HEK293 (cell line): ENCODE results near the gene MOGAT2.

Experiments used
- CTCF ChIA-PET: fragments of 350-600 bp; formaldehyde crosslinking; extraction: SDS; loops from one replicate; lab custom pipeline; 2021; ENCODE audit warnings: antibody characterized with exemption; lab: Yijun Ruan, JAX
- POLR2A ChIA-PET: fragments of 300-600 bp; formaldehyde crosslinking; extraction: SDS; loops from one replicate; lab custom pipeline; 2020; ENCODE audit warnings: antibody characterized with exemption, inconsistent platforms; lab: Yijun Ruan, JAX
- H3K27ac ChIP-seq: fragments of 200-500 bp; sonication (Bioruptor generic); 2 replicates; pipeline ENCODE4 v1.5.1; 2014; ENCODE audit warnings: low read depth, low read length, control low read depth, inconsistent platforms; ENCODE audit errors: extremely low read depth
- H3K36me3 ChIP-seq, 2 experiments: fragments of 200-500 bp in 1 of 2; sonication (Bioruptor generic) in 1 of 2; 1 replicate in 1 of 2; 2 replicates in 1 of 2; pipeline ENCODE4 v1.5.1; 2014 to 2017; ENCODE audit warnings: inconsistent platforms in 2 of 2, low read length in 2 of 2; ENCODE audit not compliant: control insufficient read depth in 2 of 2, insufficient read depth in 1 of 2
- H3K4me1 ChIP-seq: fragments of 200-500 bp; sonication (Bioruptor generic); 2 replicates; pipeline ENCODE4 v1.5.1; 2014; ENCODE audit warnings: mild to moderate bottlenecking, low read length, inconsistent platforms; ENCODE audit not compliant: control insufficient read depth, insufficient read depth
- H3K4me3 ChIP-seq: 2 replicates; pipeline ENCODE4 v1.5.1; 2011; ENCODE audit warnings: low read depth, mild to moderate bottlenecking, control low read depth, low read length, moderate library complexity
- H3K9me3 ChIP-seq: fragments of 200-500 bp; sonication (Bioruptor generic); 2 replicates; pipeline ENCODE4 v1.5.1; 2014; ENCODE audit warnings: low read depth, low read length, inconsistent platforms; ENCODE audit not compliant: control insufficient read depth, insufficient read depth
- GLI2 ChIP-seq: fragments of 450-650 bp; formaldehyde crosslinking; IDR thresholded peaks from 2 replicates; pipeline ENCODE4; 2017; ENCODE audit warnings: missing biosample characterization, missing genetic modification characterization, low read depth, borderline replicate concordance
- SP2 ChIP-seq: fragments of 450-650 bp; formaldehyde crosslinking; IDR thresholded peaks from 2 replicates; pipeline ENCODE4 v1.5.1; 2016; ENCODE audit warnings: missing biosample characterization, missing genetic modification characterization
- ZBTB21 ChIP-seq: fragments of 450-650 bp; formaldehyde crosslinking; IDR thresholded peaks from 2 replicates; pipeline ENCODE4 v1.5.1; 2017; ENCODE audit warnings: missing biosample characterization, missing genetic modification characterization
- ZEB2 ChIP-seq: fragments of 450-650 bp; formaldehyde crosslinking; IDR thresholded peaks from 2 replicates; pipeline ENCODE4 v1.5.1; 2016; ENCODE audit warnings: missing biosample characterization, missing genetic modification characterization
- ZFHX2 ChIP-seq: fragments of 450-650 bp; formaldehyde crosslinking; conservative IDR thresholded peaks from 2 replicates; pipeline ENCODE4 v1.5.1; 2016; ENCODE audit warnings: missing biosample characterization, missing genetic modification characterization
- ZNF140 ChIP-seq: fragments of 450-650 bp; formaldehyde crosslinking; IDR thresholded peaks from 2 replicates; pipeline ENCODE4 v1.5.1; 2016; ENCODE audit warnings: missing biosample characterization, missing genetic modification characterization
- ZNF146 ChIP-seq: fragments of 450-650 bp; formaldehyde crosslinking; IDR thresholded peaks from 2 replicates; pipeline ENCODE4 v1.5.1; 2016; ENCODE audit warnings: missing biosample characterization, missing genetic modification characterization
- ZNF223 ChIP-seq: fragments of 450-650 bp; formaldehyde crosslinking; IDR thresholded peaks from 2 replicates; pipeline ENCODE4 v1.5.1; 2016; ENCODE audit warnings: missing biosample characterization, missing genetic modification characterization
- ZNF23 ChIP-seq: fragments of 450-650 bp; formaldehyde crosslinking; IDR thresholded peaks from 2 replicates; pipeline ENCODE4 v1.5.1; 2016; ENCODE audit warnings: missing biosample characterization, missing genetic modification characterization, borderline replicate concordance
- ZNF24 ChIP-seq: fragments of 450-650 bp; formaldehyde crosslinking; IDR thresholded peaks from 2 replicates; pipeline ENCODE4 v1.5.1; 2016; ENCODE audit warnings: missing biosample characterization, missing genetic modification characterization
- ZNF266 ChIP-seq: fragments of 450-650 bp; formaldehyde crosslinking; IDR thresholded peaks from 2 replicates; pipeline ENCODE4 v1.5.1; 2016; ENCODE audit warnings: missing biosample characterization, missing genetic modification characterization, low read depth
- ZNF555 ChIP-seq: fragments of 450-650 bp; formaldehyde crosslinking; conservative IDR thresholded peaks from 2 replicates; pipeline ENCODE4 v1.5.1; 2017; ENCODE audit warnings: missing biosample characterization, mild to moderate bottlenecking, missing genetic modification characterization, inconsistent platforms
- ZNF623 ChIP-seq: fragments of 450-650 bp; formaldehyde crosslinking; IDR thresholded peaks from 2 replicates; pipeline ENCODE4 v1.5.1; 2016; ENCODE audit warnings: missing biosample characterization, missing genetic modification characterization
- ZNF768 ChIP-seq: fragments of 450-650 bp; formaldehyde crosslinking; IDR thresholded peaks from 2 replicates; pipeline ENCODE4 v1.5.1; 2018; ENCODE audit warnings: missing biosample characterization, mild to moderate bottlenecking, missing genetic modification characterization
- ZSCAN30 ChIP-seq: fragments of 450-650 bp; IDR thresholded peaks from 2 replicates; pipeline ENCODE4 v1.5.1; 2018; ENCODE audit warnings: missing biosample characterization, mild to moderate bottlenecking, missing genetic modification characterization, moderate library complexity
- TF ChIP-seq, protein P1 (sequence below): fragments of 450-650 bp; formaldehyde crosslinking; IDR thresholded peaks from 2 replicates; pipeline ENCODE4 v1.5.1; 2016; ENCODE audit warnings: missing biosample characterization, missing genetic modification characterization
- TF ChIP-seq, protein P2 (sequence below): fragments of 450-650 bp; formaldehyde crosslinking; IDR thresholded peaks from 2 replicates; pipeline ENCODE4 v1.5.1; 2016; ENCODE audit warnings: missing biosample characterization, missing genetic modification characterization
- TF ChIP-seq, protein P3 (sequence below): fragments of 450-650 bp; formaldehyde crosslinking; IDR thresholded peaks from 2 replicates; pipeline ENCODE4 v1.5.1; 2017; ENCODE audit warnings: missing biosample characterization, missing genetic modification characterization
- TF ChIP-seq, protein P4 (sequence below): fragments of 450-650 bp; formaldehyde crosslinking; conservative IDR thresholded peaks from 2 replicates; pipeline ENCODE4 v1.5.1; 2016; ENCODE audit warnings: low read depth, missing biosample characterization, missing genetic modification characterization

The MOGAT2 gene

DNA sequence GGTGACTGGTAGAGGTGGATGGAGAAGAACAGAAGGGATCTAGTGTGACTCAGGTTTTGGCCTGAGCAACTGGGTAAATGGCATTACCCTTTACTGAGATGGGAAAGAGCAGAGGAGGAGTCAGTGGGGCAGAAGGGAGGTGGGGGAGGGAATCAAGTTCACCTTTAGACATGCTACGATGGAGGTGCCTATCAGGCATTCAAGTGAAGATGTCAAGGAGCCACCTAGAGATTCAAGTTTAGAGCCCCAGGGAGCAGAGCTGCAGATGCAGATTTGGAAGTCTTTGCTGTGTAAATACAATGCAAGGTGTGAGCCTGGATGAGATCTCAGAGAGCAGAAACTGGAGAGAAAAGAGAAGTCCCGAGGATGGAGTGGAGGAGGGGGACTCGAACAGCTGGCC is 979 bp upstream of the MOGAT2 start:
- H3K36me3 ChIP-seq, result no peaks in the 10 kb centered on the region
- TF ChIP-seq ZNF623 (tag by site-specific recombination) (no peak), GLI2 (no peak), ZNF223 (tag by site-specific recombination) (no peak), ZNF140 (no peak), ZNF768 (tag by site-specific recombination) (no peak), ZNF555 (tag by site-specific recombination) (no peak), ZBTB21 (tag by site-specific recombination) (no peak), ZEB2 (tag by site-specific recombination) (no peak), ZNF266 (tag by site-specific recombination) (no peak), ZSCAN30 (no peak), ZNF146 (no peak)
- TF ChIP-seq, protein P1, sequence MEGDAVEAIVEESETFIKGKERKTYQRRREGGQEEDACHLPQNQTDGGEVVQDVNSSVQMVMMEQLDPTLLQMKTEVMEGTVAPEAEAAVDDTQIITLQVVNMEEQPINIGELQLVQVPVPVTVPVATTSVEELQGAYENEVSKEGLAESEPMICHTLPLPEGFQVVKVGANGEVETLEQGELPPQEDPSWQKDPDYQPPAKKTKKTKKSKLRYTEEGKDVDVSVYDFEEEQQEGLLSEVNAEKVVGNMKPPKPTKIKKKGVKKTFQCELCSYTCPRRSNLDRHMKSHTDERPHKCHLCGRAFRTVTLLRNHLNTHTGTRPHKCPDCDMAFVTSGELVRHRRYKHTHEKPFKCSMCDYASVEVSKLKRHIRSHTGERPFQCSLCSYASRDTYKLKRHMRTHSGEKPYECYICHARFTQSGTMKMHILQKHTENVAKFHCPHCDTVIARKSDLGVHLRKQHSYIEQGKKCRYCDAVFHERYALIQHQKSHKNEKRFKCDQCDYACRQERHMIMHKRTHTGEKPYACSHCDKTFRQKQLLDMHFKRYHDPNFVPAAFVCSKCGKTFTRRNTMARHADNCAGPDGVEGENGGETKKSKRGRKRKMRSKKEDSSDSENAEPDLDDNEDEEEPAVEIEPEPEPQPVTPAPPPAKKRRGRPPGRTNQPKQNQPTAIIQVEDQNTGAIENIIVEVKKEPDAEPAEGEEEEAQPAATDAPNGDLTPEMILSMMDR, result no peak
- TF ChIP-seq, protein P2, sequence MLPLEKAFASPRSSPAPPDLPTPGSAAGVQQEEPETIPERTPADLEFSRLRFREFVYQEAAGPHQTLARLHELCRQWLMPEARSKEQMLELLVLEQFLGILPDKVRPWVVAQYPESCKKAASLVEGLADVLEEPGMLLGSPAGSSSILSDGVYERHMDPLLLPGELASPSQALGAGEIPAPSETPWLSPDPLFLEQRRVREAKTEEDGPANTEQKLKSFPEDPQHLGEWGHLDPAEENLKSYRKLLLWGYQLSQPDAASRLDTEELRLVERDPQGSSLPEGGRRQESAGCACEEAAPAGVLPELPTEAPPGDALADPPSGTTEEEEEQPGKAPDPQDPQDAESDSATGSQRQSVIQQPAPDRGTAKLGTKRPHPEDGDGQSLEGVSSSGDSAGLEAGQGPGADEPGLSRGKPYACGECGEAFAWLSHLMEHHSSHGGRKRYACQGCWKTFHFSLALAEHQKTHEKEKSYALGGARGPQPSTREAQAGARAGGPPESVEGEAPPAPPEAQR (tag by site-specific recombination), result no peak
- TF ChIP-seq, all 188 proteins: peak for 0
- H3K4me1 ChIP-seq, result no peaks in the 10 kb centered on the region
- H3K4me3 ChIP-seq, result no peak overlapping the region
- POLR2A ChIA-PET, result no interaction called here
- no peaks in the 10 kb centered on the region for H3K9me3 ChIP-seq
- CTCF ChIA-PET, result no interaction called here
- H3K27ac ChIP-seq, result no peak overlapping the region

DNA sequence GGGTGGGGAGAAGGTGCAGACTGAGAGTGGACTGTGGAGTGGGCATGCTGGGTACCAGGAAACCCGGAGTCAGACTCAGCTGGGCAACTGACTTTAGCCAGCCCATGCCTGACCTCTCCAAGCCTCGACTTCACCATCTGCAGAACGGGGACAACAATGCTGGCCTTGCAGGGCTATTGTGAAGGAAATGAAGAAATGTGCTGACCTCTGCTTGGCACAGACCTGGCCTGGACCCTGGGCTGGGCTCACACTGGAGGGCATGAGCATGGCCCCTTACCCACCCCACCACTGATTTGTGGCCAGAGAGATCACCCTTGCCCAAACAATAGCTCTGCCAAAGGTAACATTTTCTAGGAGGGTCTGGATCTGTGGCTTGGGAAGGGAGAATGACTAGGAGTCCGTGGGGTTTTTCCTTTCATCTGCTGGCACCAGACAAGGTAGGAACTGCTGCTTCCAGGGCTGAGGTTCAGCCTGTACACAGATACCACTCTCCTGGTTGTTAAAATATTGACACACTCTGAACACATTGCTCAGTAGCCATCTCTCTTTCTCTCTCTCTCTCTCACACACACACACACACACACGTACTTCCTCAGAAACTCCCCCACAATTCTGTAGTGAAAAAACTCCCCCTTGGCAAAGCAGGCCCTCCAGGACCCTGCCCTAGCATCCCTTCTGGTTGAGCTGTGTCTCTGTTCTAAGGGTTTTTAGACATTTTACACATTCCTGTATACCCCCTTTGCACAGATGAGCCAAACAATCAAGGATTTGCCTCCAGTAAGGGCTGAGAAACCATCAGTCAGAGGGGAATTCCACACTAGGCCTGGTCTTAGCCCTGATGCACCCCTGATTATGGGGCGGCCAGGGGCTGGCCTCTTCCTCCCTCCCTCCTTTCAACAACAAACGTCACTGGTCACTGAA is 1.0 kb downstream of the MOGAT2 start:
- TF ChIP-seq ZNF24 (tag by site-specific recombination), result no peak
- TF ChIP-seq, protein P3, sequence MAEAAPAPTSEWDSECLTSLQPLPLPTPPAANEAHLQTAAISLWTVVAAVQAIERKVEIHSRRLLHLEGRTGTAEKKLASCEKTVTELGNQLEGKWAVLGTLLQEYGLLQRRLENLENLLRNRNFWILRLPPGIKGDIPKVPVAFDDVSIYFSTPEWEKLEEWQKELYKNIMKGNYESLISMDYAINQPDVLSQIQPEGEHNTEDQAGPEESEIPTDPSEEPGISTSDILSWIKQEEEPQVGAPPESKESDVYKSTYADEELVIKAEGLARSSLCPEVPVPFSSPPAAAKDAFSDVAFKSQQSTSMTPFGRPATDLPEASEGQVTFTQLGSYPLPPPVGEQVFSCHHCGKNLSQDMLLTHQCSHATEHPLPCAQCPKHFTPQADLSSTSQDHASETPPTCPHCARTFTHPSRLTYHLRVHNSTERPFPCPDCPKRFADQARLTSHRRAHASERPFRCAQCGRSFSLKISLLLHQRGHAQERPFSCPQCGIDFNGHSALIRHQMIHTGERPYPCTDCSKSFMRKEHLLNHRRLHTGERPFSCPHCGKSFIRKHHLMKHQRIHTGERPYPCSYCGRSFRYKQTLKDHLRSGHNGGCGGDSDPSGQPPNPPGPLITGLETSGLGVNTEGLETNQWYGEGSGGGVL (tag by site-specific recombination), result no peak
- no peak for TF ChIP-seq ZFHX2 (tag by site-specific recombination)
- no peak for TF ChIP-seq ZNF23
- TF ChIP-seq, protein P4, sequence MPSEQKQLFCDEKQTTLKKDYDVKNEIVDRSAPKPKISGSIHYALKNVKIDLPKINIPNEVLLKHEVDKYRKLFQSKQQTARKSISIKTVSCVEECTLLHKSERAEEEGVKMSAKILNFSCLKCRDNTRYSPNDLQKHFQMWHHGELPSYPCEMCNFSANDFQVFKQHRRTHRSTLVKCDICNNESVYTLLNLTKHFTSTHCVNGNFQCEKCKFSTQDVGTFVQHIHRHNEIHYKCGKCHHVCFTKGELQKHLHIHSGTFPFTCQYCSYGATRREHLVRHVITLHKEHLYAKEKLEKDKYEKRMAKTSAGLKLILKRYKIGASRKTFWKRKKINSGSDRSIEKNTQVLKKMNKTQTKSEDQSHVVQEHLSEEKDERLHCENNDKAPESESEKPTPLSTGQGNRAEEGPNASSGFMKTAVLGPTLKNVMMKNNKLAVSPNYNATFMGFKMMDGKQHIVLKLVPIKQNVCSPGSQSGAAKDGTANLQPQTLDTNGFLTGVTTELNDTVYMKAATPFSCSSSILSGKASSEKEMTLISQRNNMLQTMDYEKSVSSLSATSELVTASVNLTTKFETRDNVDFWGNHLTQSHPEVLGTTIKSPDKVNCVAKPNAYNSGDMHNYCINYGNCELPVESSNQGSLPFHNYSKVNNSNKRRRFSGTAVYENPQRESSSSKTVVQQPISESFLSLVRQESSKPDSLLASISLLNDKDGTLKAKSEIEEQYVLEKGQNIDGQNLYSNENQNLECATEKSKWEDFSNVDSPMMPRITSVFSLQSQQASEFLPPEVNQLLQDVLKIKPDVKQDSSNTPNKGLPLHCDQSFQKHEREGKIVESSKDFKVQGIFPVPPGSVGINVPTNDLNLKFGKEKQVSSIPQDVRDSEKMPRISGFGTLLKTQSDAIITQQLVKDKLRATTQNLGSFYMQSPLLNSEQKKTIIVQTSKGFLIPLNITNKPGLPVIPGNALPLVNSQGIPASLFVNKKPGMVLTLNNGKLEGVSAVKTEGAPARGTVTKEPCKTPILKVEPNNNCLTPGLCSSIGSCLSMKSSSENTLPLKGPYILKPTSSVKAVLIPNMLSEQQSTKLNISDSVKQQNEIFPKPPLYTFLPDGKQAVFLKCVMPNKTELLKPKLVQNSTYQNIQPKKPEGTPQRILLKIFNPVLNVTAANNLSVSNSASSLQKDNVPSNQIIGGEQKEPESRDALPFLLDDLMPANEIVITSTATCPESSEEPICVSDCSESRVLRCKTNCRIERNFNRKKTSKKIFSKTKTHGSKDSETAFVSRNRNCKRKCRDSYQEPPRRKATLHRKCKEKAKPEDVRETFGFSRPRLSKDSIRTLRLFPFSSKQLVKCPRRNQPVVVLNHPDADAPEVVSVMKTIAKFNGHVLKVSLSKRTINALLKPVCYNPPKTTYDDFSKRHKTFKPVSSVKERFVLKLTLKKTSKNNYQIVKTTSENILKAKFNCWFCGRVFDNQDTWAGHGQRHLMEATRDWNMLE (tag by site-specific recombination), result no peak
- TF ChIP-seq SP2 (tag by site-specific recombination), result no peak
- TF ChIP-seq, all 188 proteins: peak for 0
- Histone ChIP-seq H3K36me3 (no peaks in the 10 kb centered on the region), H3K9me3 (no peaks in the 10 kb centered on the region), H3K27ac (no peak overlapping the region), H3K4me1 (no peaks in the 10 kb centered on the region), H3K4me3 (no peak overlapping the region)
- ChIA-PET POLR2A (no interaction called here), CTCF (interaction anchor here (0.8 to 1.1 kb wide), 3 partner anchors 13 to 83 kb away, joined by 3 read pairs; no protein-coding TSS in a partner anchor)
